Gastroesophageal sphincter (tissue), 4 donors: ENCODE results near the gene FGGY. TPM values are rescaled to one million over a fixed set of nuclear protein-coding genes. Genes with fewer than 3 reads are reported as not detected.

ENCODE experiments used
- ATAC-seq: fragments of 150-250 bp; one replicate; pipeline ENCODE4 v1.9.1; 2016; ENCODE audit warnings: mild to moderate bottlenecking, moderate library complexity
- H3K27ac ChIP-seq, 4 donors: fragments of 200-600 bp; sonication (generic) in 3 of 4; 1 replicate in 3 of 4; 2 replicates in 1 of 4; pipeline ENCODE4 v1.5.1; 2016 to 2019
- H3K27me3 ChIP-seq: fragments of 200-600 bp; sonication (generic); one replicate; pipeline ENCODE4 v1.5.1; 2019
- H3K36me3 ChIP-seq, 2 donors: fragments of 200-600 bp; sonication (generic); one replicate each; pipeline ENCODE4 v1.5.1; 2019; ENCODE audit warnings: control low read depth in 1 of 2
- H3K4me1 ChIP-seq, 3 donors: fragments of 200-600 bp; sonication (generic); 1 replicate in 2 of 3; 2 replicates in 1 of 3; pipeline ENCODE4 v1.5.1; 2016 to 2019; ENCODE audit warnings: control low read depth in 2 of 3
- H3K4me3 ChIP-seq, 2 donors: fragments of 200-600 bp; sonication (generic); one replicate each; pipeline ENCODE4 v1.5.1; 2019; ENCODE audit warnings: mild to moderate bottlenecking in 1 of 2, moderate library complexity in 1 of 2
- H3K9me3 ChIP-seq, 3 donors: fragments of 200-600 bp; sonication (generic); one replicate each; pipeline ENCODE4 v1.5.1; 2017 to 2019; ENCODE audit warnings: control low read depth in 2 of 3
- CTCF ChIP-seq, 4 experiments: fragments of 200-600 bp in 2 of 4; fragments of 450-650 bp in 2 of 4; sonication (generic) in 1 of 4; IDR thresholded peaks; one replicate each; pipeline ENCODE4 v1.5.1; 2017 to 2019; ENCODE audit warnings: antibody characterized with exemption in 4 of 4, mild to moderate bottlenecking in 2 of 4, moderate library complexity in 2 of 4
- EP300 ChIP-seq: sonication (generic); formaldehyde crosslinking; IDR thresholded peaks from one replicate; pipeline ENCODE4 v1.6.1; 2017; ENCODE audit warnings: antibody characterized with exemption, mild to moderate bottlenecking
- POLR2A ChIP-seq, 2 donors: fragments of 450-650 bp; IDR thresholded peaks; one replicate each; pipeline ENCODE4 v1.6.1; 2017; ENCODE audit warnings: antibody characterized with exemption in 2 of 2, mild to moderate bottlenecking in 2 of 2, moderate library complexity in 1 of 2
- POLR2AphosphoS5 ChIP-seq: sonication (generic); formaldehyde crosslinking; IDR thresholded peaks from one replicate; pipeline ENCODE4 v1.6.1; 2017; ENCODE audit warnings: antibody characterized with exemption
- WGBS, 2 donors: methylation state at CpG; one replicate each; pipeline ENCODE4 v1.1.5; 2018; ENCODE audit warnings: low coverage in 1 of 2; 5-methylcytosine and 5-hydroxymethylcytosine counted together
- total RNA-seq, 4 donors: library from RNA; depleted of rRNA; stranded (reverse); fragments of >200 nt; gene quantifications; one replicate each; pipeline ENCODE4 v1.1.0, GENCODE V29; 2016

The FGGY gene
- total RNA-seq, 4 donors from 2014 or later = 19.0 to 29.6 (median 25.2) TPM

- TF ChIP-seq EP300 = no peak
- no peak for TF ChIP-seq POLR2AphosphoS5
- no peak for TF ChIP-seq CTCF (IDR thresholded peaks at IDR 0.05)
- no peak for TF ChIP-seq POLR2A (IDR thresholded peaks at IDR 0.05)
- H3K27me3 ChIP-seq = no peaks in the 10 kb centered on the region
- H3K4me3 ChIP-seq = no peak overlapping the region
- H3K9me3 ChIP-seq = no peaks in the 10 kb centered on the region
- no peak for ATAC-seq
- no peak overlapping the region for H3K27ac ChIP-seq
- WGBS, 2 donors = 96 to 97% methylated on average over 4 of the region's 4 CpGs
- peaks cover 0 to 5% of the 10 kb centered on the region in 2 donors for H3K36me3 ChIP-seq
- H3K4me1 ChIP-seq = no peaks in the 10 kb centered on the region
These were observed 32.6 kb downstream of the FGGY start for GRCh38 chr1:59329412-59330053.

GRCh38 chr1:59331686-59332620 is 35.1 kb downstream of the FGGY start:
- Histone ChIP-seq H3K27me3 (no peaks in the 10 kb centered on the region), H3K4me3 (no peak overlapping the region), H3K36me3 (no peaks in the 10 kb centered on the region), H3K27ac (no peak overlapping the region), H3K4me1 (no peaks in the 10 kb centered on the region), H3K9me3 (no peaks in the 10 kb centered on the region)
- WGBS, 2 donors = 60 to 62% methylated on average over 4 of the region's 5 CpGs
- ATAC-seq = no peak
- TF ChIP-seq CTCF (IDR thresholded peaks at IDR 0.05) (no peak), EP300 (no peak), POLR2AphosphoS5 (no peak), POLR2A (IDR thresholded peaks at IDR 0.05) (no peak)

GRCh38 chr1:59332983-59333382 is 36.1 kb downstream of the FGGY start:
- no peak for ATAC-seq
- no peaks in the 10 kb centered on the region for H3K36me3 ChIP-seq
- no peak overlapping the region for H3K4me3 ChIP-seq
- TF ChIP-seq CTCF (IDR thresholded peaks at IDR 0.05) (no peak), POLR2AphosphoS5 (no peak), EP300 (no peak), POLR2A (IDR thresholded peaks at IDR 0.05) (no peak)
- H3K9me3 ChIP-seq = no peaks in the 10 kb centered on the region
- H3K27ac ChIP-seq = no peak overlapping the region
- no peaks in the 10 kb centered on the region for H3K27me3 ChIP-seq
- no peaks in the 10 kb centered on the region for H3K4me1 ChIP-seq

- H3K27ac ChIP-seq = no peak overlapping the region
- no peak overlapping the region for H3K4me3 ChIP-seq
- no peaks in the 10 kb centered on the region for H3K36me3 ChIP-seq
- WGBS, 2 donors = 86 to 90% methylated on average over 2 to 3 of the region's 3 CpGs
- H3K9me3 ChIP-seq = no peaks in the 10 kb centered on the region
- H3K4me1 ChIP-seq = no peaks in the 10 kb centered on the region
- H3K27me3 ChIP-seq = no peaks in the 10 kb centered on the region
- no peak for ATAC-seq
- no peak for TF ChIP-seq EP300
- no peak for TF ChIP-seq CTCF (IDR thresholded peaks at IDR 0.05)
- TF ChIP-seq POLR2AphosphoS5 = no peak
- TF ChIP-seq POLR2A (IDR thresholded peaks at IDR 0.05) = no peak
These were observed 36.9 kb downstream of the FGGY start for GRCh38 chr1:59333626-59334277.
